Right lobe of liver (tissue), 6 donors: ENCODE results near the gene FURIN. TPM values are rescaled to one million over a fixed set of nuclear protein-coding genes. Genes with fewer than 3 reads are reported as not detected.

ENCODE experiments used
- ATAC-seq, 4 donors: fragments of 200-7000 bp; cut with Tn5 transposase; one replicate each; pipeline ENCODE4 v1.9.1; 2020; ENCODE audit warnings: mild to moderate bottlenecking in 4 of 4, moderate library complexity in 4 of 4
- DNase-seq, 3 donors: peaks; one replicate each; pipeline ENCODE4 v3.0.0-alpha.2; 2020
- H3K27ac ChIP-seq, 3 donors: fragments of 200-600 bp; one replicate each; pipeline ENCODE4 v1.8.0; 2022
- H3K27me3 ChIP-seq, 2 donors: fragments of 200-600 bp; one replicate each; pipeline ENCODE4 v1.8.0; 2022
- H3K36me3 ChIP-seq, 4 donors: fragments of 200-600 bp; sonication (generic) in 1 of 4; one replicate each; pipeline versions ENCODE4 v1.5.1 to v1.8.0; 2017 to 2022; ENCODE audit warnings: control low read depth in 1 of 4
- H3K4me1 ChIP-seq, 4 donors: fragments of 200-600 bp; sonication (generic) in 1 of 4; one replicate each; pipeline versions ENCODE4 v1.5.1 to v1.8.0; 2017 to 2022; ENCODE audit warnings: control low read depth in 1 of 4
- H3K4me3 ChIP-seq, 3 donors: fragments of 200-600 bp; one replicate each; pipeline ENCODE4 v1.8.0; 2022
- H3K9me3 ChIP-seq, 4 donors: fragments of 200-600 bp; sonication (generic) in 1 of 4; one replicate each; pipeline versions ENCODE4 v1.5.1 to v1.8.0; 2017 to 2022; ENCODE audit warnings: control low read depth in 1 of 4
- POLR2A ChIP-seq: fragments of 450-650 bp; IDR thresholded peaks from one replicate; pipeline ENCODE4 v1.6.1; 2017; ENCODE audit warnings: antibody characterized with exemption, mild to moderate bottlenecking
- WGBS: methylation state at CpG from one replicate; pipeline ENCODE4 v1.1.6; 2018; ENCODE audit warnings: low coverage, low lambda C conversion rate; ENCODE audit not compliant: insufficient coverage; ENCODE audit errors: missing lambda C conversion rate; 5-methylcytosine and 5-hydroxymethylcytosine counted together
- intact Hi-C, 2 donors: fragments of 100-400 bp; cut with DNase I; formaldehyde crosslinking; loops; one replicate each; pipeline versions ENCODE4 v1.11.2 to v1.14.1; 2022
- total RNA-seq, 6 experiments: library from RNA; depleted of rRNA in 2 of 6; stranded (reverse); fragments of >200 nt in 2 of 6; fragmentation: NEBNext Ultra II Directional in 3 of 6; extraction: Animal tissue kit (Norgen Biotek cat#: 25700) in 3 of 6; gene quantifications; one replicate each; pipeline versions ENCODE4 v1.1.0 to v1.2.4, GENCODE V29; 2016 to 2023
- TF ChIP-seq, protein P1 (sequence below), 4 donors: fragments of 200-600 bp in 3 of 4; fragments of 450-650 bp in 1 of 4; IDR thresholded peaks; one replicate each; pipeline versions ENCODE4 v1.5.1 to v1.8.0; 2016 to 2022; ENCODE audit warnings: antibody characterized with exemption in 4 of 4, mild to moderate bottlenecking in 2 of 4
- donor health status: DM: no; HTN: yes; CAD: no.
- donor health status: DM: no; HTN: no; CAD: no.
- donor health status: DM: no; HTN: no; CAD: no.
- donor health status: DM: no; HTN: yes; CAD: no.
- donor health status: DM: no; HTN: yes; CAD: no.

Gene FURIN
- total RNA-seq, 6 experiments from 2014 or later: 122 to 232 (median 189) TPM

DNA sequence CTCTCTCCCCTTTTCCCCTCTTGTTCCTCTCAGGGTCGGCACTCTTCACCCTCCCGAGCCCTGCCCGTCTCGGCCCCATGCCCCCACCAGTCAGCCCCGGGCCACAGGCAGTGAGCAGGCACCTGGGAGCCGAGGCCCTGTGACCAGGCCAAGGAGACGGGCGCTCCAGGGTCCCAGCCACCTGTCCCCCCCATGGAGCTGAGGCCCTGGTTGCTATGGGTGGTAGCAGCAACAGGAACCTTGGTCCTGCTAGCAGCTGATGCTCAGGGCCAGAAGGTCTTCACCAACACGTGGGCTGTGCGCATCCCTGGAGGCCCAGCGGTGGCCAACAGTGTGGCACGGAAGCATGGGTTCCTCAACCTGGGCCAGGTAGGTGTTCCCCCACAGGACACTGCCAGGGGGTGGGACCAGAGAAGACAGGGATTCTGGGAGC lies 7.2 kb downstream of the FURIN start:
- intact Hi-C loops: no loop called here
- Histone ChIP-seq H3K4me3 (no peak overlapping the region), H3K27ac (peak overlapping the region in 1 of 3 donors; percentile 37), H3K36me3 (peaks cover 16 to 47% (median 34%) of the 10 kb centered on the region in 4 donors), H3K9me3 (no peaks in the 10 kb centered on the region), H3K27me3 (no peaks in the 10 kb centered on the region), H3K4me1 (peaks cover 0 to 39% (median 4%) of the 10 kb centered on the region in 4 donors)
- no CpG with 5 or more reads among the region's 12 CpGs for WGBS
- peak in 1 of 3 donors; percentile 69 for DNase-seq
- TF ChIP-seq, protein P1, sequence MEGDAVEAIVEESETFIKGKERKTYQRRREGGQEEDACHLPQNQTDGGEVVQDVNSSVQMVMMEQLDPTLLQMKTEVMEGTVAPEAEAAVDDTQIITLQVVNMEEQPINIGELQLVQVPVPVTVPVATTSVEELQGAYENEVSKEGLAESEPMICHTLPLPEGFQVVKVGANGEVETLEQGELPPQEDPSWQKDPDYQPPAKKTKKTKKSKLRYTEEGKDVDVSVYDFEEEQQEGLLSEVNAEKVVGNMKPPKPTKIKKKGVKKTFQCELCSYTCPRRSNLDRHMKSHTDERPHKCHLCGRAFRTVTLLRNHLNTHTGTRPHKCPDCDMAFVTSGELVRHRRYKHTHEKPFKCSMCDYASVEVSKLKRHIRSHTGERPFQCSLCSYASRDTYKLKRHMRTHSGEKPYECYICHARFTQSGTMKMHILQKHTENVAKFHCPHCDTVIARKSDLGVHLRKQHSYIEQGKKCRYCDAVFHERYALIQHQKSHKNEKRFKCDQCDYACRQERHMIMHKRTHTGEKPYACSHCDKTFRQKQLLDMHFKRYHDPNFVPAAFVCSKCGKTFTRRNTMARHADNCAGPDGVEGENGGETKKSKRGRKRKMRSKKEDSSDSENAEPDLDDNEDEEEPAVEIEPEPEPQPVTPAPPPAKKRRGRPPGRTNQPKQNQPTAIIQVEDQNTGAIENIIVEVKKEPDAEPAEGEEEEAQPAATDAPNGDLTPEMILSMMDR (IDR thresholded peaks at IDR 0.05): no peak
- TF ChIP-seq POLR2A: no peak
- ATAC-seq: no peak

DNA sequence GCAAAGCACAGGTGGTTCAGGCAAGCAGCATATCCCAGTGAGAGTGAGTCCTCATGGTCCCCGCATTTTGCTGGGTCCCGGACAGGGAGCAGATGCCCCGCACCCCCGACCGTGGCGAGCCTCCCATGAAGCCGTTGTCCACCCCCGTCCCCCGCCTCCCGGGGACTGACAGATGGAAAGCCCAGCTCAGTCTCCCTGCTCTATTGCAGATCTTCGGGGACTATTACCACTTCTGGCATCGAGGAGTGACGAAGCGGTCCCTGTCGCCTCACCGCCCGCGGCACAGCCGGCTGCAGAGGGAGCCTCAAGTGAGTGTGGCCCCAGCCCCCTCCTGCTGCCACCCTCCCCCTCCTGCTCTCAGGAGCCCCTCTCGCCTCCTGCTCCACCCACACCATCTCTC lies 7.7 kb downstream of the FURIN start:
- H3K4me3 ChIP-seq: no peak overlapping the region
- H3K27me3 ChIP-seq: no peaks in the 10 kb centered on the region
- intact Hi-C loops: no loop called here
- 94% methylated on average over 4 of the region's 20 CpGs for WGBS
- H3K9me3 ChIP-seq: no peaks in the 10 kb centered on the region
- DNase-seq: peak in 1 of 3 donors; percentile 45
- H3K27ac ChIP-seq: peak overlapping the region in 1 of 3 donors; percentile 37
- ATAC-seq: no peak
- TF ChIP-seq, protein P1 (IDR thresholded peaks at IDR 0.05): no peak
- TF ChIP-seq POLR2A: no peak
- H3K4me1 ChIP-seq: peaks cover 0 to 36% (median 3%) of the 10 kb centered on the region in 4 donors
- peaks cover 16 to 52% (median 38%) of the 10 kb centered on the region in 4 donors for H3K36me3 ChIP-seq

DNA sequence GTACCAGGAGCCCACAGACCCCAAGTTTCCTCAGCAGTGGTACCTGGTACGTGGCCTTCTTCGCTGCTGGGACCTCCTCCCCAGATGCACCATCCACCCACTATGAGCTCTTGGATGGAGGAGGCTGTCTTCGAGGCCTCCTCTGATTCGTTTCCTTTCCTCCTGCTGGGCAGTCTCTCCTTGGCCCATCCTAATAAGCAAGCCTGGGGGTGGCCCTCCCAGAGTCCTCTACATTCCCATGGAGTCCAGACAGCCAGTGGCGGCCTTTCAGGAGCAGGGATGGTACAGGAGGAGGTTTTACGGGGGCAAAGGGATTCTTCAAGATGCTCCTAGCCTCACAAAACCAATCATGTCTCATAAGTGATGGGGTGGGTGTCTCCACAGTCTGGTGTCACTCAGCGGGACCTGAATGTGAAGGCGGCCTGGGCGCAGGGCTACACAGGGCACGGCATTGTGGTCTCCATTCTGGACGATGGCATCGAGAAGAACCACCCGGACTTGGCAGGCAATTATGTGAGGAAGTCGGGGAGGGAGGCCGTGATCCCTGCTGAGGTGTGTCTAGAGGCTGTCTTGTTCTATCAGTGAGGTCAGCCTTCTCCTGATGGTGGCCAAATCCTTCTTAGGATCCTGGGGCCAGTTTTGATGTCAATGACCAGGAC lies 8.3 kb downstream of the FURIN start:
- WGBS: 96% methylated on average over 5 of the region's 15 CpGs
- intact Hi-C loops: no loop called here
- Histone ChIP-seq H3K27me3 (no peaks in the 10 kb centered on the region), H3K9me3 (no peaks in the 10 kb centered on the region), H3K4me3 (no peak overlapping the region), H3K4me1 (peaks cover 0 to 42% (median 5%) of the 10 kb centered on the region in 4 donors), H3K36me3 (peaks cover 16 to 57% (median 40%) of the 10 kb centered on the region in 4 donors), H3K27ac (peak overlapping the region in 1 of 3 donors; percentile 10)
- TF ChIP-seq, protein P1 (IDR thresholded peaks at IDR 0.05): no peak
- no peak for TF ChIP-seq POLR2A
- no peak for ATAC-seq
- DNase-seq: no peak

DNA sequence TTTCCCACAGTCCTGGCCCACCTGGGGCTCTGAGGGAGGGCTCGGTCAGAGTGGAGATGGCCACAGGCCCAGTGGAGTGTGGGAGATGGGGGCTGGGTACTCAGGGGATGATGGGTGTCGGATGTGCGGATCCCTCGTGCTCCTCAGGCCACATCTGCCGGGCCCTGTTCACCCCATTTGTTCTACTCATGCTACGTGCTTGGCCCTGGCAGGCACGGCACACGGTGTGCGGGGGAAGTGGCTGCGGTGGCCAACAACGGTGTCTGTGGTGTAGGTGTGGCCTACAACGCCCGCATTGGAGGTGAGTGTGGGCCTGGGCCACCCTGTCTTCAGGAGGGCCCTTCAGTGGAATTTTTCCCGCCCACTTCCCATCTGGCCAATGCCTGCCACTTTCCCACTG lies 8.9 kb downstream of the FURIN start:
- WGBS: 80% methylated on average over 2 of the region's 14 CpGs
- Histone ChIP-seq H3K27ac (no peak overlapping the region), H3K4me3 (no peak overlapping the region), H3K9me3 (no peaks in the 10 kb centered on the region), H3K27me3 (no peaks in the 10 kb centered on the region), H3K36me3 (peaks cover 16 to 64% (median 40%) of the 10 kb centered on the region in 4 donors), H3K4me1 (peaks cover 0 to 49% (median 9%) of the 10 kb centered on the region in 4 donors)
- TF ChIP-seq, protein P1 (IDR thresholded peaks at IDR 0.05): no peak
- no peak for TF ChIP-seq POLR2A
- no peak for ATAC-seq
- peak in 1 of 3 donors; percentile 52 for DNase-seq
- intact Hi-C loops: no loop called here
